Myocyte (in vitro differentiated cells): ENCODE data around the gene MYL10. TPM values are rescaled to one million over a fixed set of nuclear protein-coding genes. Genes with fewer than 3 reads are reported as not detected.

Experiments used
- DNase-seq: peaks from one replicate; pipeline ENCODE4 v3.0.0-alpha.2; 2012; ENCODE audit warnings: low read depth
- polyA plus RNA-seq: library from polyadenylated mRNA; unstranded; fragments of >200 nt; gene quantifications from one replicate; pipeline ENCODE4 v1.2.1, GENCODE V29; 2012; ENCODE audit warnings: missing spikeins
- total RNA-seq: library from RNA; depleted of rRNA; stranded (reverse); fragments of >200 nt; gene quantifications from 2 replicates; pipeline ENCODE4 v1.2.3, GENCODE V29; 2014

Gene MYL10
- total RNA-seq = 0.31 TPM in 1 of 2 replicates, not detected in the other
- 2.9 TPM for polyA plus RNA-seq

DNA sequence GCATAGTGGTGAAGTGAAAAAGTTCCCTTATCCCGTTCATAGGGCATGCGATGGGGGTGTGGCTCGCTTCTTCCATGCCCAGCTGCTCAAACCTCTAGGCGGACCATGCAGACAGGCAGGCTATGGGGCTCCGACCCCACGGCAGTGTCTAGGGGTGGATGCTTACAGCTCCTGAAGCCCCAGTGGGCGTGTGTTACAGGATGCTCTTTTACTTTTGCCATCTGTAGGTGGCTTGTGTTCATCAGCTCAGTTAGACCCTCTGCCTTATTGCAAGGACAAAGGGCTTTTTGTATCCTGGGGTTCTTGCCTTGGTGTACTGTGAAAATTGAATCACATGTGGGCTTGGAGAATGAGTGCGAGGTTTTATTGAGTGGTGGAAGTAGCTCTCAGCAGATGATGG is at the start of gene MYL10:
TSS of gene MYL10 (minus strand) at position 126 of the 400 bp plus-strand sequence. CDS start 178 bp downstream, outside the sequence.
- DNase-seq = no peak

DNA sequence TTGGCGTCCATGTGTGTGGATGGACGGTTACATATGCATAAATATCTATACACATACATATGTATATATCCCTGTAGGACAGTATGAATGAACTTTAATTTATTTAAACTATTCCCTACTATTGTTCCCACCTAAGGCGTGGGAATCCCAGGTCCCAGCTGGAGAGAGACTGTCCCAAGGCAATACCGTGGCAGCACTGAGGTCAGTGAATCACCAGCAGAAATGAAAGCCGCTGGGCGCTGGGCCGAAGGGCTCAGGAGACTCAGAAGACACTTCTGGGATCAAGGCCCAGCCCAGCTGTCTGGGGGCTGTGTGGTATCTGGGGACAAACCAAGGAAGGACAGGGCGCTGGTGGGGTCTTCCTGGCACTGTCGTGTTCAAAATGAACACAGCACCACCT is 49.6 kb upstream of the MYL10 start:
- peak; percentile 85 for DNase-seq

GRCh38 chr7:101677797-101678479 is 48.8 kb upstream of the MYL10 start:
- DNase-seq = peak; percentile 36

DNA sequence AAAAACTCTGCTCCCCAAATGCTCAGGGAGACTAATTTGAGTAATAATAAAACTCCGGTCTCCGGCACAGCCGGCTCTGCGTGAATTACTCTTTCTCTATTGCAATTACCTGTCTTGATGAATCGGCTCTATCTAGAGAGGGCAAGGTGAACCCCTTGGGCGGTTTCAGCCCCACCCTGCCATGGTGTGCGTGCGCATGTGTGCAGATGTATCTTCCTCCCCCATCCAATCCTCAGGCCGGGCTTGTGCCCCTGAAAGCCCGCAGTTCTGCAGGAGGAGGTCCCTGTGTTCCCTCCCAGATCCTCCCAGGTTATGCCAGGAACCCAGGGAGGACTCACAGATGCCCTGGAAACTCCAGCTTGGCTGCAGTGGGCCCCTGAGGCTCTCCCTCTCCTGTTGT is 48.3 kb upstream of the MYL10 start:
- no peak for DNase-seq

DNA sequence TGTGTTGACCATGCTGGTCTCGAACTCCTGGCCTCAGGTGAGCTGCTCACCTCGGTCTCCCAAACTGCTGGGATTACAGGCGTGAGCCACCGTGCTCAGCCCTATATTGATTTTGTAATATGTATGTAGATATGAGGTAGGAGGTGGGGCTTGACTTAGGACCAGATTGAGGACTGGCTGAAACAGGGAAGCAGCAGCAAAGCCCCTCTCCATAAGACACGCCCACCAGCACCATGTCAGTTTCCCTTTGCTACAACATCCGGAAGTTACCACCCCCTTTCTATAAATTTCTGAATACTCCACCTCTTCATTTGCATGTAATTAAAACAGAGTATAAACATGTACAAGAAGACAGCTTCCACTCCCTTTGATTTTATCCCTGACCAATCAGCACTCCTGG is 47.9 kb upstream of the MYL10 start:
- no peak for DNase-seq

GRCh38 chr7:101676062-101676598 is 47.0 kb upstream of the MYL10 start:
- DNase-seq = no peak

DNA sequence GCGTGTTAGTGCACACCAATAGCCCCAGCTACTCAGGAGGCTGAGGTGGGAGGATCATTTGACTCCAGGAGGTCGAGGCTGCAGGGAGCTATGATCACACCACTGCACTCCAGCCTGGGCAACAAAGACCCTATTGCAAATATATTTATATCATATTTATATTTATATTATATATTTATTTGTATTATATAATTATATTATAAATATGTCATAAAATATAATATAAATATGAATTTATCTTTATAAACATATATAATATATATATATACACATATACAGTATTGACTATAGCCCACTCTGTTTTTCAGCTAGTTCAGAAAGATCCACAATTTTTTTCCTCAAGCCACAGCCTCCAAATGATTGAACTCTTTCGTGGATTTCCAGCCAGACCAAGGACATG is 45.3 kb upstream of the MYL10 start:
- DNase-seq = no peak

DNA sequence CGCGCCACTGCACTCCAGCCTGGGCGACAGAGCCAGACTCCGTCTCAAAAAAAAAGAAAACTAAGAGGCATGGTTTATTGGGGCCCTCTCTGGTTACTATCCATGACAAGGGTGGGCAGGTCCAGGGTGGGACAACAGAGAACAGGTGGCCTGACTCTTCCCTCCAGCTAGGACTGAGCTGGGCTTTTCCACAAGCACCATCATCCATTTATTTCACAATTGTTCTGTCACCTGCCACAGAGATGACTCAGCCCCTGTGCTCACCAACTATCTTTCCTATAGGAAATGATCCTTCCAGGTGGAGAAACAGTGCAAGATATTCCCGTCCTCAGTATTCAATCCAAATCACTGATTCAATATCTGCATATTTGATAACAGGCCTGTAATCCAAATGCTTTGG is 44.9 kb upstream of the MYL10 start:
- DNase-seq = no peak

DNA sequence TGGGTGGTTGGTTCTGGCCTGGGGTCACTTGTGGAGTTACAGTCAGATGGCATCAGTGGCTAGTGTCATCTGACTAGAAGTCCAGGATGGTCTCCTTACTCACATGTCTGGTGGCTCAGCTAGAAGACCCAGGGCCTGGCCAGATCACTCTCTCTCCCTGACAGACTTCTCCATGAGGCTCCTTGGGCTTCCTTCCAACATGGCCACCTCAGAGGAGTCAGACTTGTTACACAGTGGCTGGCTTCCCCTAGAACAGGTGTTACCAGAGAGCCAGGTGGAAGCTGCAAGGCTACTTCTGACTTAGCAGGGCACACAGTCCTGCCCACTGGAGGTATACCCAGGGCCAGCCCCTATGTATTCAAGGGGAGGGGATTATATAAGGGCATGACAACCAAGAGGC is 44.2 kb upstream of the MYL10 start:
- no peak for DNase-seq

GRCh38 chr7:101671371-101672356 is 42.6 kb upstream of the MYL10 start:
- DNase-seq = peak; percentile 85

DNA sequence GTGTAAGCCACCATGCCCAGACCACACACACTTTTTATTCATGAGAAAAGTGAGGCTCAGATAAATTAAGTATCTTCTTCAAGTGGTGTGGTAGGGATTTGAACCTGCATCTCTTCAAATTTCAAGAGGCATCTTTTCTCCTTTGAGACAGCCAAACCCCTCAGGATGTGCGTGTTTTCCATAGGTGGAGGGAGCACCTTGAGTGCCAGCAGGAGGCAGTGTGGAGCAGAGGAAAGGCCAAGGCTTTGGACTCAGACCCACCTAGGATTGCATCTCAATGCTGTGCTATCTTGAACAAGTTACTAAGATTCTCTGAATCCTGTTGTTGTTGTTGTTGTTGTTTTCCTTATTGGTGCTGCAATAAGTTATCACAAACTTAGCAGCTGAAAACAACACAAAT is 40.2 kb upstream of the MYL10 start:
- DNase-seq = no peak

DNA sequence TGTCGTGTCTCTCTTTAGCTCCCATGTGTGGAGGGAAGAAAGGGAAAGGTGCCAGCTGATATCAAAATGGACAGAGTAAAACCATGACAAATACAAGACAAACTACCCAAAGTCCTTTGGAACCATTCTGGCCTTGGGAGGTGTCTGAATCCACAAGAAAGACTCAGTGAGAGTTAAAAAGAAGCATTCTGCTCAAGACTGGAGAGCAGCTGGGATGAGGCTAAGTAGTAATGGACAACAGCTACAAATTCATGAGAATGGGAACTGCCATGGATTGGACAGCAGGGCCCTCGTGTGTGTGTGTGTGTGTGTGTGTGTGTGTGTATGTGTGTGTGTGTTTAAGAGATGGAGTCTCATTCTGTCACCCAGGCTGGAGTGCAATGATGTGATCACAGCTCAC is 39.6 kb upstream of the MYL10 start:
- DNase-seq = no peak

- DNase-seq = no peak
These were observed 38.8 kb upstream of the MYL10 start for GRCh38 chr7:101667920-101668319.

GRCh38 chr7:101667399-101667798 is 38.3 kb upstream of the MYL10 start:
- DNase-seq = no peak

- peak; percentile 57 for DNase-seq
These were observed 37.6 kb upstream of the MYL10 start for GRCh38 chr7:101666741-101667140.

DNA sequence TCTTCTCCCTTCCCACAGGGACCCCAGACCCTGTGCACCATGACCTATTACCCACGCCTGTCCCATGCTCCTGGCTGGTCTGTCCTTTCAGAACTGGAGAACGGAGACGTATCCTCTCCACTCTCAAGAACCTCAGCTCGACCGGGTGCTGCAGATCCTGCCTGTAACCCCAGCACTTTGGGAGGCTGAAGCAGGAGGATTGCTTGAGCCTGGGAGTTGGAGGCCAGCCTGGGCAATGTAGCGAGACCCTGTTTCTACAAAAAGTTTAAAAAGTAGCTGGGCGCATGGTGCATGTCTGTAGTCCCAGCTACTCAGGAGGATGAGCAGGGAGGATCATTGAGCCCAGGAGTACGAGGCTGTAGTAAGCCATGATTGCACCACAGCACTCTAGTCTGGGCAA is 37.2 kb upstream of the MYL10 start:
- DNase-seq = no peak

GRCh38 chr7:101664893-101665471 is 35.9 kb upstream of the MYL10 start:
- no peak for DNase-seq

GRCh38 chr7:101664436-101664835 is 35.3 kb upstream of the MYL10 start:
- no peak for DNase-seq

GRCh38 chr7:101663747-101664146 is 34.7 kb upstream of the MYL10 start:
- no peak for DNase-seq

DNA sequence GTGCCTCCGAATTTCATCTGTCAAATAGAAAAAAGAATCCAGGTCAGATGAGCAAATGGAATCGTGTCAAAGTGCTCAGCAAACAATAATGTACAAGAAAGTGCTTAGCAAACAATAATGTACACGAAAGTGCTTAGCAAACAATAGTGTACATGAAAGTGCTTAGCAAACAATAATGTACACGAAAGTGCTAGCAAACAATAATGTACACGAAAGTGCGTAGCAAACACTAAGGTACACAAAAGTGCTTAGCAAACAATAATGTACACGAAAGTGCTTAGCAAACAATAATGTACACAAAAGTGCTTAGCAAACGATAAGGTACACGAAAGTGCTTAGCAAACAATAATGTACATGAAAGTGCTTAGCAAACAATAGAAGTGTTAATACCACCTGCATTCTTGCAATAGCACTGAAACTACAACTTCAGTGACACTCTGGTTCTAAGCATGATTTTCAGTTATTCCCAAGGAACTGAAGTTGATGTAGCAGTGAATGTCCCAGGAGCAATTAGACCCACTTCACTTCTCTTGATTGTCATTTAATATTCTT is 33.4 kb upstream of the MYL10 start:
- DNase-seq = no peak

- DNase-seq = no peak
These were observed 30.6 kb upstream of the MYL10 start for GRCh38 chr7:101659706-101660105.
